Dedifferentiated amniotic fluid mesenchymal stem cell (primary cell): Measurements from ENCODE around the gene GKN1.

ENCODE experiments used
- DNase-seq: peaks from one replicate; pipeline ENCODE4 v3.0.0-alpha.2; 2016; ENCODE audit errors: extremely low spot score

GKN1 gene

DNA sequence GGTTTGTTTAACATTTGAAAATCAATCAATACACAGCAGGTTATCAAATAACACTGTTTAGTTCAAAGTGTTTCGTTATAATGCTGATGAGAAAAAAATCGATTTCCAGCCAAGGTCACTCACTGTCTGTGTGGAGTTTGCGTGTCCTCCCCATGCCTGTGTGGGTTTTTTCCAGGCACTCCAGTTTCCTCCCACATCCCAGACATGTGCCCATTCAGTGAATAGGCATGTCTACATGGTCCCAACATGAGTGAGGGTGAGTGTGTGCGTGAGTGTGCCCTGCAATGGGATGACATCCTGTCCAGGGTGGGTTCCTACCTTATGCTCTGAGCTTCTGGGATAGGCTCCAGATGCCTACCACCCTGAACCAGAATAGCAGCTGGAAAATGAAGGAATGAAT lies 13.1 kb upstream of the GKN1 start:
- no peak for DNase-seq

DNA sequence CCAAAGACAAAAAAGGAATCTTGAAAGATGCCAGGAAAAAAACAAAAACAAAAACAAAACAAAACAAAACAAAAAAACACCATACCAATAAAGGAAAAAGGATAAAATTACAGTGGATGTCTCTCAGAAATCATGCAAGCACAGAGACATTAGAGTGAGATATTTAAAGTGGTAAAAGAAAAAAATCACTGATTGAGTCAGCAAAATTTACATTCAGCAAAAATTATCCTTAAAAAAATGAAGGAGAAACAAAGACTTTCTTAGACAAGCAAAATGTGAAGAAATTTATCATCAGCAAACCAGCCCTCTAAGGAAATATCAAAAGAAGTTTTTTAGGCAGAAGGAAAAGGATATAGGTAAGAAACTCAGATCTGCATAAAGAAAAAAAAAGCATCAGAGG lies 10.2 kb upstream of the GKN1 start:
- DNase-seq, result no peak

DNA sequence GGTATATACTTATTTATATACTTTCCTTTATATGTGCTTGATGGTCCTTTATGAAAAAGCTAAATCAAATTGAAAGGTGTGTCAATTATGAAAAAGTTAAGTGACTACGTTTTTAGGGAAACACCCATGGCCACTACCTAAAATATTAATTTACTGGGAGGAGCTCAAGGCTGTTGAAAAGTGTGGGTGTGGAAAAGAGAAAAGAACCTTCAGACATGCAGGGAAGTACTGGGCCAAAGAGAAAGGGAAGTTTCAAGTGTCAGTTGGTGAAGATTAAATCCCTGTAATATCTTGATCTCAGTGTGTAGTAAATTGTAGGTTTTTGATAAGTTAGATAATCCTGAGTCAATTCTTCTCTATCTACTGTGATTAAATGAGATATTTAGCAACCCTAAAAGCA lies 6.2 kb upstream of the GKN1 start:
- DNase-seq, result no peak

GRCh38 chr2:68969736-68970490 lies 4.5 kb upstream of the GKN1 start:
- DNase-seq, result no peak

- no peak for DNase-seq
Observed at GRCh38 chr2:68970566-68971265, 3.7 kb upstream of the GKN1 start.

DNA sequence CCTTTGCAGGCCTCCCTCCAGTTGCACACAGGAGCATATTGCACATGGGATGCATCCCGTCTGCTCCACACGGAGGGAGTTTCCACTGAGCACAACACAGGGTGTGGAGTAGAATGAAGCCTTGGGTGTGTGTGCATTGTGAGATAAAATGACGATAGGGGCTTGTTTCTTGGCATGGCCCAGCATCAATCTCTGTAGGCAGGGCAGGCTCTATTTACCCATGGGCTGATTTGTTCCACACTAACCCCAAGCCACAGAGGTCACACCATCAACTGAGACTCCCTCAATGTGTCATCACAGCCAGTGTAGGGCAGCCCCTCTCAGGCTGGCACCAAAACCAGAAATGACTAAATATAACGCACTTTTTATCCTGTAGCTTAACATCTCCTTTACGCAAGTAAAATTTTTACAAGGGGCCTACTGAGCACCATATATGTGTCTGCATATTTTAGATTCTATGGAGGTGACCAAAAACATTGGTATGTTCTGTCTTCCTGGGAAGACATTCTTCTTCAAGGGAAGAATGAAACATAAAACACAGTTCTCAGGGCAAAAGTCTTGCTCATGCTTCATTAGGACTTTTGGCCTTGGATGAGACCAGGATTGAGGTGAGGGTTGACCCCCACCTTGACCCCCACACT lies 2.7 kb upstream of the GKN1 start:
- DNase-seq, result peak; percentile 85

- no peak for DNase-seq
Observed at GRCh38 chr2:68974946-68975665, 670 bp downstream of the GKN1 start.

GRCh38 chr2:68975844-68976243 lies 1.4 kb downstream of the GKN1 start:
- no peak for DNase-seq

GRCh38 chr2:68977453-68977852 lies 3.0 kb downstream of the GKN1 start:
- no peak for DNase-seq

DNA sequence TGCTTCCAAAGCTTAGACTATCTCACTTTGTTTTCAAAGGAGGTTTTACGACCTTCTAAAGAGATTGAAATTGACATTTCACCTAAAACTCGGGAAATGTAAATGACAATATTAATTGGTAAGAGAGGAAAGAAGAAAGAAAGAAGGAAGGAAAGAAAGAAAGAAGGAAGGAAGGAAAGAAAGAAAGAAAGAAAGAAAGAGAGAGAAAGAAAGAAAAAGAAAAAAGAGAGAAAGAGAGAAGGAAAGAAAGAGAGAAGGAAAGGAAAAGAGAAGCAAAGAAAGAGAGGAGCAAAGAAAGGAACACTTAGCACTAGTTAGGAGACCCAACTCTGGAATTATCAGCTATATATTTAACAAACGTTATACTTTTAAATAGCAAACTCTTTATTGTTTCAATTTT lies 3.7 kb downstream of the GKN1 start:
- DNase-seq, result no peak

DNA sequence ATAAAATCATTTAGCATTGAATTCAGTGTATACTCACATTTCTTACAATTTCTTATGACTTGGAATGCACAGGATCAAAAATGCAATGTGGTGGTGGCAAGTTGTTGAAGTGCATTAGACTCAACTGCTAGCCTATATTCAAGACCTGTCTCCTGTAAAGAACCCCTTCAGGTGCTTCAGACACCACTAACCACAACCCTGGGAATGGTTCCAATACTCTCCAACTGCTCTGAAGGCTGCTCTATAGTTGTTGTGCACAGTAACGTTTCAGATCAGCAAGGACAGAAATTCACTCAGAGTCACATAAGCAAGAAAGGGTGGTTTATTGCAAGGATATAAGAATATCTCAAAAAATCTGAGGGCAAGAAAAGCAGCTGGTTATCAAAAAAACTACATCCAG lies 6.5 kb downstream of the GKN1 start:
- DNase-seq, result no peak

DNA sequence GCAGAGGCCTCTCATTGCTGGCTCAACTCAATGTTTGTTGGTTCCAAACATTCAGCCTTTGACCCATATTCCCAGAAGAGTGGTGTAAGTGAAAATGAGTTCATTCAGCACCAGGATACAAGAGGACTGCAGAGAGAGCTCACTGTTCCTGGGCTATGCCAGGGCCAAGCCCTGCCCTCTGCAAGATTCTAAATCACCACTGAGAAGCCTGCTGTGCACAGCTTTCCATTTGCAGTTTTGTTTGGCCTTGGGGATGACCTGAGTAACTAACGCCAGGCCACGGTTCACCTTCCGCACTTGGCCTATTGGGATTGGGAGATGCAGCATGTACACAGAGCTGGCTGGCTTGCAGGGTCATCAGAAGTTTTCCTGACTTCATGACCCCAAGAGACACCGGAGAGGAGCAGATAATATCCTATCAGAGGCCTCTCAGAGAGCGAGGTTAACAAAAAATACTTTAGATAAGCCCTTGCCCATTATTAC lies 12.6 kb downstream of the GKN1 start:
- no peak for DNase-seq

DNA sequence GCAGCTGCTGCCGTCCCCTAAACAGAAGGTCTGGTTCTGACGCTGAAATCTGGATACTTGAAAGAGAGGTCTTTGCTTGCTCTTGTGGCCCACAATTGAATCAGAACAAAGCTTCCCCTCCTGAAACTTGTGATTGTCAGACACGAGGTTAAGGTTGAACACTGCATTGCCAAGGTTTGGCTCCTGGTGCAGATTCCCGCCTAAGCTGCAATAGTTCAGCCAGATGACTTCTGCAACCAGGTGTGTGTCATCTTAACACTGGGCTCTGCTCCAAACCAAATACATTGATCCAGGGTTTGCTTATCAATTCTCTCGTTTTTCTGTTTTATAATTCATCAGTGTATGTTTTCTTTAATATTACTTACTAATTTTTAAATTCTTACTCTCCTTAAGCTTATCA lies 14.6 kb downstream of the GKN1 start:
- no peak for DNase-seq

DNA sequence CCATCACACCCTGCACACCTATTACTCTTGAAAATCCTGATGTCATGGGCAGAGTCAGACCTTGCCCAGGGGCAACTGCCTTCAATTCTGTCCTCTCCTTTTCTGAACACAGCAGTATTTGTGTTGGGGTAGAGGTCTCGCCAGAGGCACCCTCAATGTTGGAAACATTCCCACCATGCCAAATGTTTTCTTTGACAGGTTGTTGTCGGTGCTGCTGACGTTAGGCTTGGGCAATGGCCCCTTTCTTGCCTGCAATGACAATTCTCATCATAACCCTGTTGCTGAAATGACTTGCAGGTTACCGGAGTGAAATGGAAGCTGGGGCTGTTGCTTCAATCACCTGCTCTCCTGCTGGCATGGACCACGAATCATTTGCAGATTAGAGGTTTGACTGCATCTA lies 17.9 kb downstream of the GKN1 start:
- no peak for DNase-seq

GRCh38 chr2:68992933-68993332 lies 18.5 kb downstream of the GKN1 start:
- DNase-seq, result no peak

GRCh38 chr2:68993660-68994059 lies 19.2 kb downstream of the GKN1 start:
- no peak for DNase-seq

- no peak for DNase-seq
Observed at GRCh38 chr2:68994864-68995263, 20.4 kb downstream of the GKN1 start.

DNA sequence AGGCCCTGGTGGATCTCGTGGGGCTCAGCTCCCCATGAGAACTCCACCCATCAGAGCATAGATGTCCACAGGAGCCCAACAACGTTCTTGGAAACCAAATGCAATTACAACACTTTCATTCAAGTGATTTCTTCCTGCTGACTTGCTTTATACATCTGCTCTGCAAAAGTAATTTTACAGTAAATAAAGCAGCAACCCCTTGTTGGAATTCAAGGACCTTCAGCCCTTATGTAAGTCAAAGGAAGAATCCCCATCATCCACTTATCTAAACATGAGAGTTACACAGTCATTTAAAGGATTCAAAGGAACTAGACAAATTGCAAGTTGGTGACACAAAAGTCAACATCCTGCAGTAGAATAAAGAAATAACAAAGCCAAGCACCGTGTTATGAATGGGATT lies 21.5 kb downstream of the GKN1 start:
- no peak for DNase-seq

DNA sequence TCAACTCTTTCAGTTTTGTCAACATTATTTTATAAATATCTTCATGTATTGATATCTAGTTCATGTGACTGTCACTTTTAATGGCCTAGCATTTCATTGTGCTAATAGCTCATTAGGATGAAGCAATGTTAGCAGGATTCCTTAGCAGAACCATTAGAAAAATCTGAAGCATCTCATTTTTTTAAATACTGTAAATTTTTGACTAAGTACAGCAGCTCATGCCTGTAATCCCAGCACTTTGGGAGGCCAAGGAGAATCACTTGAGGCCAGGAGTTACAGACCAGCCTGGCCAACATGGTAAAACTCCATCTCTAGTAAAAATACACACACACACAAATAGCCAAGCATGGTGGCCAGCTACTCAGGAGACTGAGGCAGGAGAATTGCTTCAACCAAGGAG lies 23.0 kb downstream of the GKN1 start:
- no peak for DNase-seq

- DNase-seq, result no peak
Observed at GRCh38 chr2:69001879-69002278, 27.4 kb downstream of the GKN1 start.

- no peak for DNase-seq
Observed at GRCh38 chr2:69003731-69004130, 29.3 kb downstream of the GKN1 start.

DNA sequence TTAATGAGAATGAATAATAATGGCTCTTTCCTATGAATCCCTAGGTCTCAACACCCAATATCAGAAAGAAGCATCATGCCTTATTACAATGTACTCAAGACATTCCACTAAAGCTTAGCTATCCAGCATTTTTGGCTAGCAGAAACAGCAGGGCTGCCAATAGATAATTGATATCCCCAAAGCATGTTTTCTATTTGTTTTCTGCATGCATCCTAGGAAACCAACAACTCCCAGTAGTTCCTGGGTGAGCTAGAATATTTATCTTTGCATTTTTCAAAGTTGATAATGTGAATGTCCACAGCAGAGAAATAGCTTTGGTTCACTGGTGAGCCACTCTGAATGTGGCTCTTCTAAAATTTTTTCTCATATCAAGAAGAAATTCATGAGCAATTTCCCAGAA lies 32.7 kb downstream of the GKN1 start:
- DNase-seq, result peak; percentile 71
